Midbrain (tissue), 1 donor: ENCODE data around the gene POLR1H.
A peak's percentile ranks its signal among the peaks of the same experiment; 100 is the strongest.
"Not testable (repeated sequence)": the region's sequence is repeated elsewhere in the genome, so short reads cannot be mapped to it uniquely, and the experiment has no call there.

Experiments
- DNase-seq: peaks from one replicate; lab custom pipeline; 2025; lab: John Stamatoyannopoulos, UW

The POLR1H gene

GRCh38 chr6:30061092-30061857, at the start of gene POLR1H:
Gene POLR1H, plus strand, starts transcription at chr6:30061265. Its CDS starts 260 bp downstream, at chr6:30061525.
- DNase-seq = peak; percentile 96

GRCh38 chr6:30013291-30013922, 47.7 kb upstream of the POLR1H start:
- no peak for DNase-seq

- DNase-seq = no peak
These were observed 41.2 kb upstream of the POLR1H start for GRCh38 chr6:30019819-30020218.

- no peak for DNase-seq
These were observed 40.4 kb upstream of the POLR1H start for GRCh38 chr6:30020626-30021025.

GRCh38 chr6:30022189-30022588, 38.9 kb upstream of the POLR1H start:
- no peak for DNase-seq

- DNase-seq = not testable (repeated sequence)
These were observed 38.4 kb upstream of the POLR1H start for GRCh38 chr6:30022712-30023111.

GRCh38 chr6:30025186-30025585, 35.9 kb upstream of the POLR1H start:
- DNase-seq = no peak

- no peak for DNase-seq
These were observed 31.5 kb upstream of the POLR1H start for GRCh38 chr6:30029588-30029987.

GRCh38 chr6:30031381-30031780, 29.7 kb upstream of the POLR1H start:
- no peak for DNase-seq

- not testable (repeated sequence) for DNase-seq
These were observed 27.6 kb upstream of the POLR1H start for GRCh38 chr6:30033440-30033839.

- DNase-seq = no peak
These were observed 25.3 kb upstream of the POLR1H start for GRCh38 chr6:30035784-30036183.

GRCh38 chr6:30037182-30037788, 23.8 kb upstream of the POLR1H start:
- DNase-seq = no peak

- DNase-seq = no peak
These were observed 19.8 kb upstream of the POLR1H start for GRCh38 chr6:30041221-30041620.

- no peak for DNase-seq
These were observed 19.2 kb upstream of the POLR1H start for GRCh38 chr6:30041821-30042220.

GRCh38 chr6:30042476-30042875, 18.6 kb upstream of the POLR1H start:
- no peak for DNase-seq

GRCh38 chr6:30042914-30043313, 18.2 kb upstream of the POLR1H start:
- DNase-seq = no peak

- DNase-seq = no peak
These were observed 17.3 kb upstream of the POLR1H start for GRCh38 chr6:30043744-30044143.

- no peak for DNase-seq
These were observed 16.4 kb upstream of the POLR1H start for GRCh38 chr6:30044630-30045029.

- DNase-seq = no peak
These were observed 13.8 kb upstream of the POLR1H start for GRCh38 chr6:30047220-30047619.

- DNase-seq = no peak
These were observed 7.4 kb upstream of the POLR1H start for GRCh38 chr6:30053682-30054081.

GRCh38 chr6:30055513-30055912, 5.6 kb upstream of the POLR1H start:
- DNase-seq = no peak

- DNase-seq = peak; percentile 58
These were observed 416 bp upstream of the POLR1H start for GRCh38 chr6:30060606-30061091.

GRCh38 chr6:30061858-30062458, 893 bp downstream of the POLR1H start:
- peak; percentile 39 for DNase-seq
